Right lobe of liver (tissue), 4 donors: ENCODE data around the gene ANKK1.

ENCODE experiments used
- CTCF ChIP-seq, 4 donors: fragments of 200-600 bp in 3 of 4; fragments of 450-650 bp in 1 of 4; IDR thresholded peaks; one replicate each; pipeline versions ENCODE4 v1.5.1 to v1.8.0; 2016 to 2022; ENCODE audit warnings: antibody characterized with exemption in 4 of 4, mild to moderate bottlenecking in 2 of 4
- POLR2A ChIP-seq: fragments of 450-650 bp; IDR thresholded peaks from one replicate; pipeline ENCODE4 v1.6.1; 2017; ENCODE audit warnings: antibody characterized with exemption, mild to moderate bottlenecking
- donor health status: DM: no; HTN: no; CAD: no.
- donor health status: DM: no; HTN: no; CAD: no.
- donor health status: DM: no; HTN: yes; CAD: no.

- TF ChIP-seq CTCF (IDR thresholded peaks at IDR 0.05) (peak in 2 of 4 donors; percentile 8 to 32), POLR2A (no peak)
These were observed at the start of gene ANKK1 for GRCh38 chr11:113387605-113388211.
